Measurements from ENCODE around the gene TECPR2. TPM values are rescaled to one million over a fixed set of nuclear protein-coding genes. Genes with fewer than 3 reads are reported as not detected.

TECPR2 gene
- total RNA-seq, 1 donor from 2014 or later = 24.5 TPM

GRCh38 chr14:102342238-102342637 is 20.5 kb upstream of the TECPR2 start:
- Mint-ChIP-seq H3K4me1 (ENCODE audit: low read depth, unreplicated experiment) (peaks cover 2% of the 10 kb centered on the region), H3K27me3 (ENCODE audit: unreplicated experiment) (peaks cover 5% of the 10 kb centered on the region), H3K36me3 (ENCODE audit: unreplicated experiment) (peaks cover 4% of the 10 kb centered on the region), H3K9me3 (ENCODE audit: unreplicated experiment) (peaks cover 2% of the 10 kb centered on the region), H3K27ac (ENCODE audit: unreplicated experiment) (no peak overlapping the region), H3K4me3 (ENCODE audit: unreplicated experiment) (no peak overlapping the region)
- TF ChIP-seq CTCF (IDR thresholded peaks at IDR 0.05; ENCODE audit: partially characterized antibody, unreplicated experiment) = no peak
- no peak for DNase-seq

GRCh38 chr14:102344084-102344483 is 18.7 kb upstream of the TECPR2 start:
- Mint-ChIP-seq H3K36me3 (ENCODE audit: unreplicated experiment) (peaks cover 7% of the 10 kb centered on the region), H3K27me3 (ENCODE audit: unreplicated experiment) (no peaks in the 10 kb centered on the region), H3K9me3 (ENCODE audit: unreplicated experiment) (peaks cover 2% of the 10 kb centered on the region), H3K27ac (ENCODE audit: unreplicated experiment) (no peak overlapping the region), H3K4me1 (ENCODE audit: low read depth, unreplicated experiment) (no peaks in the 10 kb centered on the region), H3K4me3 (ENCODE audit: unreplicated experiment) (no peak overlapping the region)
- no peak for TF ChIP-seq CTCF (IDR thresholded peaks at IDR 0.05; ENCODE audit: partially characterized antibody, unreplicated experiment)
- no peak for DNase-seq

GRCh38 chr14:102344485-102344884 is 18.3 kb upstream of the TECPR2 start:
- Mint-ChIP-seq H3K36me3 (ENCODE audit: unreplicated experiment) (peaks cover 7% of the 10 kb centered on the region), H3K27ac (ENCODE audit: unreplicated experiment) (no peak overlapping the region), H3K9me3 (ENCODE audit: unreplicated experiment) (peaks cover 2% of the 10 kb centered on the region), H3K4me3 (ENCODE audit: unreplicated experiment) (no peak overlapping the region), H3K27me3 (ENCODE audit: unreplicated experiment) (no peaks in the 10 kb centered on the region), H3K4me1 (ENCODE audit: low read depth, unreplicated experiment) (no peaks in the 10 kb centered on the region)
- no peak for DNase-seq
- no peak for TF ChIP-seq CTCF (IDR thresholded peaks at IDR 0.05; ENCODE audit: partially characterized antibody, unreplicated experiment)

- TF ChIP-seq CTCF (IDR thresholded peaks at IDR 0.05; ENCODE audit: partially characterized antibody, unreplicated experiment) = no peak
- Mint-ChIP-seq H3K4me1 (ENCODE audit: low read depth, unreplicated experiment) (no peaks in the 10 kb centered on the region), H3K27me3 (ENCODE audit: unreplicated experiment) (no peaks in the 10 kb centered on the region), H3K36me3 (ENCODE audit: unreplicated experiment) (peaks cover 7% of the 10 kb centered on the region), H3K9me3 (ENCODE audit: unreplicated experiment) (peaks cover 2% of the 10 kb centered on the region), H3K27ac (ENCODE audit: unreplicated experiment) (no peak overlapping the region), H3K4me3 (ENCODE audit: unreplicated experiment) (no peak overlapping the region)
- no peak for DNase-seq
Observed at GRCh38 chr14:102345232-102345631, 17.5 kb upstream of the TECPR2 start.

- DNase-seq = no peak
- H3K4me1 Mint-ChIP-seq (ENCODE audit: low read depth, unreplicated experiment) = no peaks in the 10 kb centered on the region
- H3K36me3 Mint-ChIP-seq (ENCODE audit: unreplicated experiment) = peaks cover 7% of the 10 kb centered on the region
- H3K9me3 Mint-ChIP-seq (ENCODE audit: unreplicated experiment) = peaks cover 2% of the 10 kb centered on the region
- H3K27ac Mint-ChIP-seq (ENCODE audit: unreplicated experiment) = no peak overlapping the region
- no peak overlapping the region for H3K4me3 Mint-ChIP-seq (ENCODE audit: unreplicated experiment)
- H3K27me3 Mint-ChIP-seq (ENCODE audit: unreplicated experiment) = no peaks in the 10 kb centered on the region
- TF ChIP-seq CTCF (IDR thresholded peaks at IDR 0.05; ENCODE audit: partially characterized antibody, unreplicated experiment) = no peak
Observed at GRCh38 chr14:102346645-102347044, 16.1 kb upstream of the TECPR2 start.
